Gastrocnemius medialis (tissue), 4 donors: Measurements from ENCODE around the gene SCGB1C1. TPM values are rescaled to one million over a fixed set of nuclear protein-coding genes. Genes with fewer than 3 reads are reported as not detected.
"Not testable (repeated sequence)": the region's sequence is repeated elsewhere in the genome, so short reads cannot be mapped to it uniquely, and the experiment has no call there.

Experiments
- ATAC-seq, 2 donors: fragments of 150-250 bp; one replicate each; pipeline ENCODE4 v1.9.1; 2016
- DNase-seq, 2 donors: peaks; one replicate each; pipeline ENCODE4 v3.0.0-alpha.2; 2019
- H3K27ac ChIP-seq, 4 donors: fragments of 200-600 bp; sonication (generic); 1 replicate in 1 of 4; 2 replicates in 3 of 4; pipeline ENCODE4 v1.5.1; 2016 to 2018; ENCODE audit warnings: mild to moderate bottlenecking in 2 of 4, moderate library complexity in 1 of 4
- H3K27me3 ChIP-seq, 3 donors: fragments of 200-600 bp; sonication (generic) in 2 of 3; 1 replicate in 1 of 3; 2 replicates in 2 of 3; pipeline versions ENCODE4 v1.5.1 to v1.6.0; 2016 to 2019; ENCODE audit warnings: mild to moderate bottlenecking in 1 of 3, moderate library complexity in 1 of 3
- H3K36me3 ChIP-seq, 2 donors: fragments of 200-600 bp; sonication (generic) in 1 of 2; one replicate each; pipeline ENCODE4 v1.5.1; 2017 to 2018
- H3K4me1 ChIP-seq, 2 donors: fragments of 200-600 bp; sonication (generic) in 1 of 2; one replicate each; pipeline ENCODE4 v1.5.1; 2016 to 2017; ENCODE audit warnings: mild to moderate bottlenecking in 2 of 2
- H3K4me3 ChIP-seq, 4 donors: fragments of 200-600 bp; sonication (generic) in 3 of 4; 1 replicate in 1 of 4; 2 replicates in 3 of 4; pipeline ENCODE4 v1.5.1; 2016 to 2019; ENCODE audit warnings: mild to moderate bottlenecking in 2 of 4
- H3K9me3 ChIP-seq, 3 donors: fragments of 200-600 bp; sonication (generic) in 2 of 3; 1 replicate in 1 of 3; 2 replicates in 2 of 3; pipeline ENCODE4 v1.5.1; 2016 to 2019
- CTCF ChIP-seq, 5 experiments: fragments of 450-650 bp in 3 of 5; fragments of 200-600 bp in 2 of 5; sonication (generic) in 2 of 5; IDR thresholded peaks in 4 of 5; conservative IDR thresholded peaks in 1 of 5; 1 replicate in 4 of 5; 2 replicates in 1 of 5; pipeline ENCODE4 v1.5.1; 2016 to 2019; ENCODE audit warnings: antibody characterized with exemption in 5 of 5, mild to moderate bottlenecking in 3 of 5, moderate library complexity in 3 of 5
- POLR2A ChIP-seq, 2 donors: fragments of 450-650 bp; IDR thresholded peaks; one replicate each; pipeline ENCODE4 v1.6.1; 2017; ENCODE audit warnings: antibody characterized with exemption in 2 of 2, mild to moderate bottlenecking in 2 of 2, moderate library complexity in 2 of 2
- in situ Hi-C, 4 donors: fragments of 200-750 bp; cut with MboI; loops; one replicate each; pipeline versions ENCODE4 v1.15.0 to v1.8.0; 2017; ENCODE audit warnings: low sequenced_read_pairs in 4 of 4
- intact Hi-C: fragments of 100-400 bp; cut with DNase I; formaldehyde crosslinking; loops from one replicate; pipeline ENCODE4 v1.15.1; 2023; ENCODE audit warnings: low total_unique reads
- total RNA-seq, 4 donors: library from RNA; depleted of rRNA; stranded (reverse); fragments of >200 nt; gene quantifications; one replicate each; pipeline versions ENCODE4 v1.1.0 to v1.2.3, GENCODE V29; 2016

SCGB1C1 gene
- total RNA-seq, 4 donors from 2014 or later, result not detected

GRCh38 chr11:235997-236773, 43.3 kb downstream of the SCGB1C1 start, which contains the start of gene SIRT3:
Gene SIRT3, minus strand, starts transcription at chr11:236342. Its CDS starts 14 bp downstream, at chr11:236328.
- peak within 1 kb of the TSS; percentile 88 to 100 (median 98) for H3K4me3 ChIP-seq
- in situ Hi-C loops (no loop called here), intact Hi-C loops (loop anchor here (1.0 to 5.0 kb wide), 5 partner anchors 28 to 282 kb away; partner anchors contain the start of genes PGGHG and RNH1)
- DNase-seq (peak; percentile 77 to 84), ATAC-seq (peak; percentile 93 to 95)
- H3K27me3 ChIP-seq, result no peaks in the 10 kb centered on the region
- peaks cover 33 to 34% of the 10 kb centered on the region in 2 donors for H3K4me1 ChIP-seq
- peaks cover 0 to 15% of the 10 kb centered on the region in 2 donors for H3K36me3 ChIP-seq
- no peaks in the 10 kb centered on the region for H3K9me3 ChIP-seq
- peak within 1 kb of the TSS; percentile 97 to 99 (median 97) for H3K27ac ChIP-seq
- peak in 1 of 2 donors; percentile 67 for TF ChIP-seq POLR2A (IDR thresholded peaks at IDR 0.05)
- peak; percentile 15 to 44 (median 39) for TF ChIP-seq CTCF (IDR thresholded peaks at IDR 0.05 in 4 of 5, conservative IDR thresholded peaks at IDR 0.05 in 1 of 5)

- Histone ChIP-seq H3K27ac (peak within 1 kb of the TSS; percentile 97 to 99 (median 97)), H3K36me3 (peaks cover 0 to 18% of the 10 kb centered on the region in 2 donors), H3K4me1 (peaks cover 42 to 43% of the 10 kb centered on the region in 2 donors), H3K27me3 (no peaks in the 10 kb centered on the region), H3K4me3 (peak within 1 kb of the TSS; percentile 88 to 100 (median 98)), H3K9me3 (no peaks in the 10 kb centered on the region)
- intact Hi-C loops, result loop anchor here (1.0 to 5.0 kb wide), 5 partner anchors 29 to 281 kb away; partner anchors contain the start of genes PGGHG and RNH1
- peak; percentile 87 to 91 for ATAC-seq
- in situ Hi-C loops, result no loop called here
- DNase-seq, result peak; percentile 57 to 78
- no peak for TF ChIP-seq CTCF (IDR thresholded peaks at IDR 0.05 in 4 of 5, conservative IDR thresholded peaks at IDR 0.05 in 1 of 5)
- TF ChIP-seq POLR2A (IDR thresholded peaks at IDR 0.05), result peak; percentile 71 to 94
These were observed 44.2 kb downstream of the SCGB1C1 start, which contains the start of gene PSMD13 for GRCh38 chr11:236774-237767. Gene PSMD13, plus strand, starts transcription at chr11:236976. Its CDS starts 74 bp downstream, at chr11:237050.

GRCh38 chr11:238346-238745, 45.5 kb downstream of the SCGB1C1 start:
- H3K27me3 ChIP-seq, in situ Hi-C loops, ATAC-seq, DNase-seq, H3K9me3 ChIP-seq: not testable (repeated sequence)
- Histone ChIP-seq H3K36me3 (peaks cover 0 to 30% of the 10 kb centered on the region in 2 donors), H3K4me3 (peak overlapping the region; percentile 88 to 100 (median 98)), H3K4me1 (peaks cover 48 to 49% of the 10 kb centered on the region in 2 donors), H3K27ac (peak overlapping the region in 3 of 4 donors; percentile 97 to 99 (median 97))
- intact Hi-C loops, result loop anchor here (5.0 kb wide), 1 partner anchor 49 kb away; the partner anchor contains the start of gene PGGHG

GRCh38 chr11:240315-240714, 47.4 kb downstream of the SCGB1C1 start:
- Histone ChIP-seq H3K27me3 (no peaks in the 10 kb centered on the region), H3K4me3 (no peak overlapping the region), H3K36me3 (peaks cover 0 to 50% of the 10 kb centered on the region in 2 donors), H3K27ac (peak overlapping the region in 1 of 4 donors; percentile 81), H3K9me3 (no peaks in the 10 kb centered on the region), H3K4me1 (peaks cover 40 to 43% of the 10 kb centered on the region in 2 donors)
- in situ Hi-C loops (no loop called here), intact Hi-C loops (no loop called here)
- ATAC-seq, result no peak
- no peak for DNase-seq
- TF ChIP-seq CTCF (IDR thresholded peaks at IDR 0.05 in 4 of 5, conservative IDR thresholded peaks at IDR 0.05 in 1 of 5) (no peak), POLR2A (IDR thresholded peaks at IDR 0.05) (no peak)
